Posterior cingulate gyrus (tissue), 11 donors: ENCODE results near the gene BMPER.
A peak's percentile ranks its signal among the peaks of the same experiment; 100 is the strongest.
"Not testable (repeated sequence)": the region's sequence is repeated elsewhere in the genome, so short reads cannot be mapped to it uniquely, and the experiment has no call there.

Experiments used
- DNase-seq, 10 donors: peaks; one replicate each; pipeline versions ENCODE4 v3.0.0 to v3.0.0-alpha.2; 2020 to 2021; ENCODE audit warnings: mixed read lengths in 3 of 10
- intact Hi-C: fragments of 100-400 bp; cut with DNase I; formaldehyde crosslinking; loops from one replicate; pipeline ENCODE4 v1.15.1; 2023

The BMPER gene

GRCh38 chr7:34158368-34159153 is 253.2 kb downstream of the BMPER start:
- intact Hi-C loops, result no loop called here
- DNase-seq, result peak in 2 of 10 donors; percentile 76 to 78

GRCh38 chr7:34160261-34160752 is 255.0 kb downstream of the BMPER start:
- intact Hi-C loops, result no loop called here
- DNase-seq, result peak in 1 of 10 donors; percentile 70

GRCh38 chr7:34162027-34162565 is 256.8 kb downstream of the BMPER start:
- no peak for DNase-seq
- intact Hi-C loops, result no loop called here

GRCh38 chr7:34162677-34163076 is 257.3 kb downstream of the BMPER start:
- intact Hi-C loops, result no loop called here
- no peak for DNase-seq

GRCh38 chr7:34163956-34164355 is 258.6 kb downstream of the BMPER start:
- intact Hi-C loops, result no loop called here
- DNase-seq, result peak in 1 of 10 donors; percentile 67

- intact Hi-C loops, result no loop called here
- no peak for DNase-seq
Measured at GRCh38 chr7:34165466-34165865, 260.1 kb downstream of the BMPER start.

- DNase-seq, result no peak
- intact Hi-C loops, result no loop called here
Measured at GRCh38 chr7:34165927-34166550, 260.7 kb downstream of the BMPER start.

- intact Hi-C loops, result no loop called here
Measured at GRCh38 chr7:34168013-34168412, 262.7 kb downstream of the BMPER start.

GRCh38 chr7:34174688-34175616 is 269.6 kb downstream of the BMPER start:
- intact Hi-C loops, result not testable (repeated sequence)

More at GRCh38 chr7:34168013-34168412, 262.7 kb downstream of the BMPER start:
- DNase-seq, result no peak

GRCh38 chr7:34175837-34176236 is 270.5 kb downstream of the BMPER start:
- intact Hi-C loops, result no loop called here
- no peak for DNase-seq

More at GRCh38 chr7:34174688-34175616, 269.6 kb downstream of the BMPER start:
- not testable (repeated sequence) for DNase-seq

- intact Hi-C loops, result no loop called here
- no peak for DNase-seq
Measured at GRCh38 chr7:34177476-34177875, 272.1 kb downstream of the BMPER start.

- no peak for DNase-seq
- intact Hi-C loops, result no loop called here
Measured at GRCh38 chr7:34181271-34181958, 276.1 kb downstream of the BMPER start.

- DNase-seq, result no peak
- intact Hi-C loops, result no loop called here
Measured at GRCh38 chr7:34184466-34184865, 279.1 kb downstream of the BMPER start.

- no peak for DNase-seq
- intact Hi-C loops, result no loop called here
Measured at GRCh38 chr7:34187798-34188307, 282.5 kb downstream of the BMPER start.

- no peak for DNase-seq
- intact Hi-C loops, result no loop called here
Measured at GRCh38 chr7:34189031-34189430, 283.7 kb downstream of the BMPER start.

GRCh38 chr7:34190299-34190698 is 285.0 kb downstream of the BMPER start:
- intact Hi-C loops, result no loop called here
- peak in 7 of 10 donors; percentile 18 to 91 (median 69) for DNase-seq

- no peak for DNase-seq
- intact Hi-C loops, result no loop called here
Measured at GRCh38 chr7:34191162-34191561, 285.8 kb downstream of the BMPER start.

- intact Hi-C loops, result no loop called here
- DNase-seq, result peak in 7 of 10 donors; percentile 24 to 93 (median 52)
Measured at GRCh38 chr7:34191771-34192479, 286.6 kb downstream of the BMPER start.

GRCh38 chr7:34192906-34193305 is 287.6 kb downstream of the BMPER start:
- intact Hi-C loops, result no loop called here
- no peak for DNase-seq
